ENCODE measurements around the gene LUM.

The LUM gene

GRCh38 chr12:91105807-91106206, 5.5 kb downstream of the LUM start:
- ChIA-PET CTCF (interaction anchor here (0.6 kb wide), 1 partner anchor 256 kb away, joined by 4 read pairs; no protein-coding TSS in a partner anchor), POLR2A (no interaction called here)
- no peaks in the 10 kb centered on the region for H3K9me3 ChIP-seq (ENCODE audit: control insufficient read depth, insufficient read depth, low read depth, low read length)
- no peak for TF ChIP-seq ZNF354C (tag by site-specific recombination; IDR thresholded peaks at IDR 0.05; ENCODE audit: borderline replicate concordance, low read depth)
- TF ChIP-seq, protein P1, sequence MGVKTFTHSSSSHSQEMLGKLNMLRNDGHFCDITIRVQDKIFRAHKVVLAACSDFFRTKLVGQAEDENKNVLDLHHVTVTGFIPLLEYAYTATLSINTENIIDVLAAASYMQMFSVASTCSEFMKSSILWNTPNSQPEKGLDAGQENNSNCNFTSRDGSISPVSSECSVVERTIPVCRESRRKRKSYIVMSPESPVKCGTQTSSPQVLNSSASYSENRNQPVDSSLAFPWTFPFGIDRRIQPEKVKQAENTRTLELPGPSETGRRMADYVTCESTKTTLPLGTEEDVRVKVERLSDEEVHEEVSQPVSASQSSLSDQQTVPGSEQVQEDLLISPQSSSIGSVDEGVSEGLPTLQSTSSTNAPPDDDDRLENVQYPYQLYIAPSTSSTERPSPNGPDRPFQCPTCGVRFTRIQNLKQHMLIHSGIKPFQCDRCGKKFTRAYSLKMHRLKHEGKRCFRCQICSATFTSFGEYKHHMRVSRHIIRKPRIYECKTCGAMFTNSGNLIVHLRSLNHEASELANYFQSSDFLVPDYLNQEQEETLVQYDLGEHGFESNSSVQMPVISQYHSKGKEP (tag by site-specific recombination; IDR thresholded peaks at IDR 0.05): no peak
- TF ChIP-seq ZFP3 (tag by site-specific recombination; IDR thresholded peaks at IDR 0.05; ENCODE audit: low read depth): no peak
- no peak for TF ChIP-seq ZSCAN5A (tag by site-specific recombination; IDR thresholded peaks at IDR 0.05)
- no peak for TF ChIP-seq YY2 (tag by site-specific recombination; IDR thresholded peaks at IDR 0.05)
- no peak for TF ChIP-seq ZNF248 (tag by site-specific recombination; IDR thresholded peaks at IDR 0.05)
- TF ChIP-seq PRDM2 (tag by site-specific recombination; IDR thresholded peaks at IDR 0.05; ENCODE audit: borderline replicate concordance): no peak
- TF ChIP-seq ZNF37A (tag by site-specific recombination; IDR thresholded peaks at IDR 0.05): no peak
- TF ChIP-seq ZNF239 (tag by site-specific recombination; IDR thresholded peaks at IDR 0.05): no peak
- TF ChIP-seq REPIN1 (tag by site-specific recombination; IDR thresholded peaks at IDR 0.05; ENCODE audit: low read depth): no peak
- no peak for TF ChIP-seq ZNF621 (tag by site-specific recombination; IDR thresholded peaks at IDR 0.05)
- TF ChIP-seq TSHZ1 (tag by site-specific recombination; IDR thresholded peaks at IDR 0.05; ENCODE audit: borderline replicate concordance): no peak
- TF ChIP-seq ZNF596 (tag by site-specific recombination; IDR thresholded peaks at IDR 0.05): no peak
- no peak overlapping the region for H3K4me3 ChIP-seq (ENCODE audit: low read depth, low read length)
- no peak overlapping the region for H3K27ac ChIP-seq (ENCODE audit: extremely low read depth, low read depth, low read length)
- H3K4me1 ChIP-seq (ENCODE audit: control insufficient read depth, insufficient read depth, low read length): no peaks in the 10 kb centered on the region
- no peaks in the 10 kb centered on the region for H3K36me3 ChIP-seq (ENCODE audit: control insufficient read depth in 2 of 2, insufficient read depth in 1 of 2, low read length in 2 of 2)

Measured in HEK293 (cell line).